GM19463 (cell line): Measurements from ENCODE around the gene DARS1.

Experiments
- ATAC-seq: cut with Tn5 transposase; IDR thresholded peaks from one replicate; pipeline ENCODE4 v1.9.1; 2021; ENCODE audit warnings: mild to moderate bottlenecking, moderate library complexity; ENCODE audit not compliant: unreplicated experiment

The DARS1 gene

GRCh38 chr2:136016427-136016826, 31.0 kb upstream of the DARS1 start:
- no peak for ATAC-seq

DNA sequence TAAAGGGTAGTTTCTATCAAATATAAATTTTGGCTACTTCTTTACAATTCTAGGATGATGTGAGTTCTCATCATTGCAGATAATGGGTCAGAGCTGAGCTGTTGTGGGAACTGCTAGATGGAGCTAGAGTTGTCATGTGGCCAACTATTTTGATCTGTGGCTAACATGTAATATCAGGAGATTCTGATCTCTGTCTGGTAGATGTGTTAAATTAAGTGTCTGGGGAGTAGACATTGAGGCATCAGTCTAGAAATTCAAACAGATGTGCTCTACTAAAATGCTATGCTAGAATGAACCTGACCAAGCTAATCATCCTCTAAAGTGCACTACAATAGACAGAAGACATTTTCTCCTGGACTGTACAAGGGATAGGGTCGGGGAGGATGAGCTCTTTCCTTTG, 30.3 kb upstream of the DARS1 start:
- ATAC-seq = no peak

DNA sequence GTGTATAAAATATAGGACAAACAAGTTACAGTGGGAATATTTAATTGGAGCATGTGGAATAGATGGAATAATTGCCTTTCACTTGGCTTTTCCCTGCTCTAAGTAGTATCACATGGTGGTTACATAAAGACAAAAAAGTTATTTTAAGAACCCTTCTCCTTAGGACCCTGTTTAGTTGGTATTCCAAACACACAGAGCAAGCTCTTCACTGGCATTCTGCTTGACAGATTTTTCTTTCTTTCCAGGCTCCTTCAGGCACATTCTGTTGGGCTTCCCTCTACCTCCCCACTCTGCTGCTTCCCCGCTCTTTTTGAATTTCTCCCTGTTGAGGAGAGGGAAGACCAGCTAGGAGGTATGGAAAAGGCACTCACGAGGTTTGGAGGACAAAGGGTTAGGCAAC, 29.0 kb upstream of the DARS1 start:
- no peak for ATAC-seq

DNA sequence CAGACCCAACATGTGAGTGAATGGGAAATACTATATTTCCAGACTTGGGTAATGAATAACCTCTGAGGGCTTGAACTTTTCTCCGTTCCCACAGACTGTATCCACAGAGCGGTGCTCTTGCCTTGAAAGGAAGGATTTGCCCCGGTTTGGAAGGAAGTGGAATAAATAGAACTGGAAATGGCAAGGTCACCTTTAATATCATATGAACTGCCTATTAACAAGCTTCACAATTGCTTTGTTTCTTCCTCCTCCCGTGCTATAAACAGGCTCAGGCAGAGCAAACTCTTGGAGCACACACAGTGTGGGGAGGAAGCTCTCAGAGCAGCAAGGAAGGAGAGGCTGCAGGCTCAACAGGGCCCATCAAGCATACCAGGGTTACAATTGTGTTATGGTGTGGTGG, 28.5 kb upstream of the DARS1 start:
- no peak for ATAC-seq

DNA sequence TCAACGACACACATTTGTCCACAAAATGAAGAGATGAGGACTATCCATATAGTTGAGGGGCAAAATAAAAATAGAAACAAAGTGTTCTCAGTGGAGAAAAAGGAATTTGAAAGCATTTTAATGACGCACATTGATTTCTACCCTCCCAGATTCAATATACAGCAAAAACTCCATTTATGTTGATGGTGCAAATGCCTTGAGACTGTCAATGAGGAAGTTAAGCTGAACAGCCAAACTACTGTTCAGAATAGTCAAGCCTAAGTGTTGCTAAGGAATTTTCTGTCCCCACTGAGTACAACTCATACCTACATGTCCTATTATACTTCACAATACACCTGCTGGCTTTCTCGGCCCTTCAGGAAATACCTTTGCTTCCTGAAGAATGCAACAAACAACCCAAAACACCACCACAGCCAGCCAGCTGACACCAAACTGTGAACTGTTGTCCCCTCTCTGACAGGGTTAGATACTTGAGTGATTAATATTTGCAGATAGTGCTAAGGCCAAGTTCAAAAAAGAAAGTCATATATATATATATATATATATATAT, 27.8 kb upstream of the DARS1 start:
- ATAC-seq = no peak

DNA sequence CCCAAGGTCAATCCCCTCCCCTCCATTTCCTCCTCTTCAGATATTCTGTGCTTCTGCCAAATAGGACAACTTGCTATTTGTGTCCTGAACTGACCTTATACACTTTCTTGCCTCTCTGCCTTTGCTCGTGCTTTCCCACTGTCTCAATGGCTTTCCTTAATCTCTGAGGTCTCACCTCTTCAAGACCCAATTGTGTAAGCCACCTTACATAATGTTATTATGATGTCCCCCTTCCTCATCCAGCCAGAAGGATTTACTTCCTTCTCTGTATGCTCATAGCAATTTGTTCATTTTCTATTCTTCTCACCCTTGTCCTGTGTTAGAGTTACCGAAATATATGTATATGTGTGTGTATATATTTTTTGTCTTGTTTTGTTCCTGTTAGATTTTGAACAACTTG, 26.9 kb upstream of the DARS1 start:
- ATAC-seq = no peak

GRCh38 chr2:136010126-136010525, 24.7 kb upstream of the DARS1 start:
- no peak for ATAC-seq

DNA sequence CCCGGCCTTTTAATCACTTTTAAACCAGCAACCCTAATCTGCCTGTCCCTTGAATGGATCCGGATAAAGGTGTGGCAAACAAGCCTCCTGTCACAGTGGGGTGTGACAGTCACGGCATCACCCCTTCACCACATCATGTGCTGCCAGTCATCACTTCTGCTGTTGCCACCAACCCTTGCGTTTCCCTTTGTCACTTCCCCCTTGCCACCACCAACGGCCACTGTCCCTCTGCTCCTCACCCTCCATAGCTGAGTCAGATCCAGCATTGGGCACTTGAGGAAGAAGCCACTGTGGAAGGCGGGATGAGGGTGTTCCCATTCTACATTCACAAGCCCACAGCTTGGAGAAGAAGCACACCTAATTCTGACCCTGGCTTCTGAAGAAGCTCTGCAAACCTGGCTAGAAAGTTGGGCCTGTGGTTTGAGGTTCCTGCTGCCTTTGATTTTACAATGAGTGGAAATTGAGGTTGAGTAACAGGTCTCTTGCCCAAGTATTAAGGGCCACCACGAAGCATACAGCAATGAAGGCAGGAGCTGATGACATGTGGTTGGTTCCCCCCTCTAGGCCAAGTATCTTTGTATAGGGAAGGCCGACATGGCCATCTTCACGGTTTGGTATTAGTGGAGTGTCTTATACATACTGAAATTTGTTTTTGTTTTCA, 22.9 kb upstream of the DARS1 start:
- peak; percentile 43 for ATAC-seq

DNA sequence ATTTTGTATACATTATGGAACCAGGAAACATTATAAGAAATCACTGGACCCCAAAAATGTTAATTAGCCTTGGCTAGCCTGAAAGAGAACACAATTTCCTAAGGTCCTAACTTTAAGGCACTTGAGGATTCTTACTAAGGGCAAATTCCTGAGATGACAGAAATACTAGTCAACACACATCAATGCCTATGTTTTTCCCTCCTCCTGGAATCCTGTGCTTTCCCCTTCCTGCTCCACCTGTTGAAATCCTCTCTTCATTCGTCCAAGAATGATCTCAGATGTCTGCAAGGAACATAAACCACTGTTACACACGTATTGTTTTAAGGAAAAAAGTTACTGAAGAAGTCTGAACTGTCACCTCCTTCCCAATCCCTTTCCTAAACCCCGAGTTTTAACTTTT, 21.2 kb upstream of the DARS1 start:
- ATAC-seq = no peak

GRCh38 chr2:136005462-136006196, 20.2 kb upstream of the DARS1 start:
- ATAC-seq = peak; percentile 75

- ATAC-seq = no peak
Measured at GRCh38 chr2:136004965-136005364, 19.5 kb upstream of the DARS1 start.

DNA sequence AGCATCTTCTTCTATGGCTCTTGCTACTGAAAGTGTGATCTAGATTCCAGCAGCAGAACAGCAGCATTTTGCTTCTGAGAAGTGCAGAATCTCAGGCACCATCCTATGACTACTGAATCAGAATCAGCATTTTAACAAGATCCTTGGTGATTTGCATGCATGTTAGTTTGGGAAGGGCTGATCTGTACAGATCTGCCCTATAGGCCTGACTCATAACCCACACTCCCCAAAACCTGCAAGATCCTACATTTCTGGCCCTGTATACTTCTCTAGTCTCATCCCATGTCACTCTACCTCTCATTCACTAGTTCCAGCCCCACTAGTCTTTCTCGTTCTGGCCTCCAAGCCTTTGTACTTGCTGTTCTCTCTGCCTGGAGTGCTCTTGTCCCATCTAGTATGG, 15.7 kb upstream of the DARS1 start:
- no peak for ATAC-seq

GRCh38 chr2:136000502-136000901, 15.1 kb upstream of the DARS1 start:
- peak; percentile 41 for ATAC-seq

DNA sequence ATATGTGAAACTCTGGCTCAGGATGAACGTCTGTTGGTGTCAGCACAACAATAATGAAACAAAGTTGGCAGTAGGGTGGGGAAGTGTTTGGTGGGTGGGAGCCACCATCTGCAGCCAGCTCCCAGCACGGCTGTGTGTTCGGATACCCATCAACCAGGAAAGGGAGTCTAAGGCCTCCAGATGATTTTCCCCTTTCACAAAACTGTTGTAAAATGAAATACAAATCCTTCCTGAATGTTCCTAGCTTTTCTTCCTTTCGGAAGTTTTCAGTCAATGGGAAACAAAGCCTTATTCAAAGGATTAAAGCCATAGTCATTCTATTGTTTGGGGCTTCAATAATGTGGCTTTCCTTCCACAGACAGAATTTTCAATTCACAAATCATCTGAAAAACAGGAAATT, 14.5 kb upstream of the DARS1 start:
- no peak for ATAC-seq

DNA sequence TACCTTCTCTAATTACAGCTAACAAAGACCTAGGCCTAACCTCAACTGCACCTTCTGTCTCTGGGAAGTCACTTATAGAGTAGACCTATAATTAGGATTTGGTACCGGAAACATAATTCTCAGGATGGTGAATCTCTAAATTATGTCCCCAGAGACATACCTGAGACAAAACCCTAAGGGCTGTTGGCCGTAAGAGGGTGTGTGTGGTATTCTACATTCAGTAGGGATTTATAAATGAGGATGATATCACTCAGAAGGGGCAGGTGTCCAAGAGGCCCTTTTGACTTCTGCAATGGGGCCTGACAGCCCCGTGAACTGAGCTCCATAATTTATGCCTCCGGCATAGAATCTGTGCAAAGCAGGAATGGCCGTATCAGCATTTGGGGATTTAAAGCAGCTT, 13.5 kb upstream of the DARS1 start:
- no peak for ATAC-seq

DNA sequence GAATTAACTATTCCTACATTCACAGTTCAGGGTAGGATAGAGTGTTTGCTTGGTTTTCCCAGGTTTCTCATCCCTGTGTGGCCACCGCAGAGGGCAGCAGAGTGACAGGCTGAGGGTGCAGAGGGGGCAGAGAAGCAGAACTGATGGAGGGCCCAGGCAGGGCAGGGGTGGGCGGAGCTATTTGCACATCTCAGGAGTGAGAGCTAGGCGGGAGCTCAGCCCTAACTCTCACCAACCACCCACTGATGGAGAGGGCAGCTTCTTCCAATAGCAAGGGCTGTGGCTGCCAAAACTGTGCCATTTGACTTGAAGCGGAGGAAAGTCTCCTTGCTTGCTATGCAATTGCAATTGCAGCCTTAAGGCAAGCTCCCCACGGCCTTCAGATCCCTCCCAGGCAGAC, 12.0 kb upstream of the DARS1 start:
- peak; percentile 91 for ATAC-seq

DNA sequence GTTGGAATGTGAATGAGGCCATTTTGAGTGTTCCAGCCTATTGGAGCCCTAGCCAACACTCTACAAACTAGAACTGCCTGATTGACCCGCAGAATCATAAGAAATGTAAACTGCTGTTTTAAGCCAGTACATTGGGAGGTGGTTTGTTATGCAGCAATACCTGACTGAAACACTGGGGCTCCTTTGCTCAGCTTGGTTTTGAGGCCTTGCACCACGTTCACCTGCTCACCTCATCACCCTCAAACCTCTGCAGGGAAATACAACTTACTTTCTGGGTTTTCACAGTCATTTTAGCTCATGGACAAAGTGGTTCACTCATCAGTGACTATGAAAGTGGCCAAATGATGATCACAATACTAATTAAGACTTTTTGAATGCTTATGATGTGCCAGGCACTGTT, 10.9 kb upstream of the DARS1 start:
- no peak for ATAC-seq

- no peak for ATAC-seq
Measured at GRCh38 chr2:135994281-135994680, 8.9 kb upstream of the DARS1 start.

- no peak for ATAC-seq
Measured at GRCh38 chr2:135993421-135993820, 8.0 kb upstream of the DARS1 start.

GRCh38 chr2:135991861-135992260, 6.4 kb upstream of the DARS1 start:
- ATAC-seq = no peak

DNA sequence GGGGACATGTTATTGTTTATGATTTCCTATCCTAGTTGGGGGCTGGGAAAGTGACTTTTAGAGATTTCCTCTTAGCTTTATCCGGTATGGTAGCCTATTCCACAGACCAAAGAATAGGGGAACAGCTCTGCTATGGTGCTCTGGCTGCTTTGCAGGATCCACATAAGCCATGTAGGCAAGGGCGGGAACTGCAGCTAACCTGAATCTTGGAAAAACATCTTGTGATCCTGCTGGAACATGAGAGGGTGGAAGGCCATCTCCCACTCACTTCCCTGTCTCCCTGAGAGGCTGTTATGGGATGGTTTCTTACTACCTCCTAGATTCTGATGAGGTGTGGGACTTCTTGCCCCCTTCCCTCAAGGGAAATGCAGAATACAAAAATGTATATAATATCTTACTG, 2.0 kb upstream of the DARS1 start:
- no peak for ATAC-seq

- ATAC-seq = no peak
Measured at GRCh38 chr2:135986507-135986906, 1.1 kb upstream of the DARS1 start.
